Measurements from ENCODE around the gene UGT1A8.

- TF ChIP-seq ZNF274 (IDR thresholded peaks at IDR 0.05; ENCODE audit: low read depth, low read length) (no peak), SUZ12 (IDR thresholded peaks at IDR 0.05; ENCODE audit: extremely low read depth, insufficient read depth, insufficient read length) (no peak), YY1 (IDR thresholded peaks at IDR 0.05; ENCODE audit: insufficient read depth, insufficient read length) (no peak)
Measured at GRCh38 chr2:233700028-233700635, 82.7 kb downstream of the UGT1A8 start.

Data from NT2/D1 (cell line).